ENCODE results near the gene MVB12B. TPM values are rescaled to one million over a fixed set of nuclear protein-coding genes. Genes with fewer than 3 reads are reported as not detected.

Gene MVB12B
- total RNA-seq, 4 donors from 2014 or later: 8.5 to 13.0 (median 10.5) TPM

- no peak for TF ChIP-seq CTCF (IDR thresholded peaks at IDR 0.05; ENCODE audit: low read depth)
Measured at GRCh38 chr9:126375386-126375785, 48.8 kb downstream of the MVB12B start.

GRCh38 chr9:126376311-126377175, 49.9 kb downstream of the MVB12B start:
- no peak for TF ChIP-seq CTCF (IDR thresholded peaks at IDR 0.05; ENCODE audit: low read depth)

- no peak for TF ChIP-seq CTCF (IDR thresholded peaks at IDR 0.05; ENCODE audit: low read depth)
Measured at GRCh38 chr9:126377176-126377509, 50.5 kb downstream of the MVB12B start.

- TF ChIP-seq CTCF (IDR thresholded peaks at IDR 0.05; ENCODE audit: low read depth): no peak
Measured at GRCh38 chr9:126377536-126377935, 50.9 kb downstream of the MVB12B start.

- TF ChIP-seq CTCF (IDR thresholded peaks at IDR 0.05; ENCODE audit: low read depth): no peak
Measured at GRCh38 chr9:126378761-126379160, 52.1 kb downstream of the MVB12B start.

GRCh38 chr9:126379661-126380360, 53.2 kb downstream of the MVB12B start:
- no peak for TF ChIP-seq CTCF (IDR thresholded peaks at IDR 0.05; ENCODE audit: low read depth)

GRCh38 chr9:126380447-126380846, 53.8 kb downstream of the MVB12B start:
- no peak for TF ChIP-seq CTCF (IDR thresholded peaks at IDR 0.05; ENCODE audit: low read depth)
